Fibroblast of skin of left quadriceps (primary cell): ENCODE measurements around the gene TMEM43.

ENCODE experiments used
- DNase-seq, 2 experiments: peaks; one replicate each; pipeline ENCODE4 v3.0.0-alpha.2; 2013; ENCODE audit warnings: low read depth in 2 of 2

The TMEM43 gene

GRCh38 chr3:14121859-14122258 lies 3.0 kb upstream of the TMEM43 start:
- no peak for DNase-seq

GRCh38 chr3:14122301-14122700 lies 2.6 kb upstream of the TMEM43 start:
- DNase-seq = no peak

- DNase-seq = no peak
Observed at GRCh38 chr3:14123308-14124222, 1.3 kb upstream of the TMEM43 start.

GRCh38 chr3:14124223-14124614 lies 633 bp upstream of the TMEM43 start:
- no peak for DNase-seq

GRCh38 chr3:14125193-14126016 lies 553 bp downstream of the TMEM43 start:
- peak; percentile 91 for DNase-seq

GRCh38 chr3:14126017-14126886 lies 1.4 kb downstream of the TMEM43 start:
- DNase-seq = no peak

- no peak for DNase-seq
Observed at GRCh38 chr3:14126887-14127505, 2.1 kb downstream of the TMEM43 start.

GRCh38 chr3:14127516-14128161 lies 2.8 kb downstream of the TMEM43 start:
- DNase-seq = no peak

- DNase-seq = no peak
Observed at GRCh38 chr3:14128724-14129123, 3.9 kb downstream of the TMEM43 start.

- DNase-seq = no peak
Observed at GRCh38 chr3:14129296-14129695, 4.4 kb downstream of the TMEM43 start.

GRCh38 chr3:14130230-14130629 lies 5.4 kb downstream of the TMEM43 start:
- no peak for DNase-seq

GRCh38 chr3:14130707-14131106 lies 5.9 kb downstream of the TMEM43 start:
- DNase-seq = no peak

- no peak for DNase-seq
Observed at GRCh38 chr3:14131134-14131533, 6.3 kb downstream of the TMEM43 start.

GRCh38 chr3:14132120-14132519 lies 7.3 kb downstream of the TMEM43 start:
- DNase-seq = no peak

GRCh38 chr3:14132689-14133088 lies 7.8 kb downstream of the TMEM43 start:
- DNase-seq = no peak

- DNase-seq = no peak
Observed at GRCh38 chr3:14133188-14133800, 8.4 kb downstream of the TMEM43 start.

GRCh38 chr3:14133876-14134275 lies 9.0 kb downstream of the TMEM43 start:
- DNase-seq = no peak

- no peak for DNase-seq
Observed at GRCh38 chr3:14134291-14134690, 9.4 kb downstream of the TMEM43 start.

- no peak for DNase-seq
Observed at GRCh38 chr3:14135581-14135980, 10.7 kb downstream of the TMEM43 start.

GRCh38 chr3:14137004-14137403 lies 12.2 kb downstream of the TMEM43 start:
- no peak for DNase-seq
